Prostate gland (tissue), 2 donors: ENCODE data around the gene ZNF490.

Source experiments
- CTCF ChIP-seq, 4 experiments: fragments of 200-600 bp in 2 of 4; fragments of 450-650 bp in 2 of 4; sonication (generic) in 2 of 4; IDR thresholded peaks; 1 replicate in 3 of 4; 2 replicates in 1 of 4; pipeline ENCODE4 v1.5.1; 2016 to 2019; ENCODE audit warnings: antibody characterized with exemption in 4 of 4, mild to moderate bottlenecking in 2 of 4, moderate library complexity in 2 of 4
- POLR2A ChIP-seq: fragments of 450-650 bp; IDR thresholded peaks from one replicate; pipeline ENCODE4 v1.6.1; 2016; ENCODE audit warnings: antibody characterized with exemption, mild to moderate bottlenecking

GRCh38 chr19:12655546-12655945 lies 44.9 kb upstream of the ZNF490 start:
- no peak for TF ChIP-seq CTCF (IDR thresholded peaks at IDR 0.05)
- TF ChIP-seq POLR2A, result no peak
